ENCODE results near the gene RAB9B.
"Not testable (repeated sequence)": the region's sequence is repeated elsewhere in the genome, so short reads cannot be mapped to it uniquely, and the experiment has no call there.

RAB9B gene, protein sequence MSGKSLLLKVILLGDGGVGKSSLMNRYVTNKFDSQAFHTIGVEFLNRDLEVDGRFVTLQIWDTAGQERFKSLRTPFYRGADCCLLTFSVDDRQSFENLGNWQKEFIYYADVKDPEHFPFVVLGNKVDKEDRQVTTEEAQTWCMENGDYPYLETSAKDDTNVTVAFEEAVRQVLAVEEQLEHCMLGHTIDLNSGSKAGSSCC

DNA sequence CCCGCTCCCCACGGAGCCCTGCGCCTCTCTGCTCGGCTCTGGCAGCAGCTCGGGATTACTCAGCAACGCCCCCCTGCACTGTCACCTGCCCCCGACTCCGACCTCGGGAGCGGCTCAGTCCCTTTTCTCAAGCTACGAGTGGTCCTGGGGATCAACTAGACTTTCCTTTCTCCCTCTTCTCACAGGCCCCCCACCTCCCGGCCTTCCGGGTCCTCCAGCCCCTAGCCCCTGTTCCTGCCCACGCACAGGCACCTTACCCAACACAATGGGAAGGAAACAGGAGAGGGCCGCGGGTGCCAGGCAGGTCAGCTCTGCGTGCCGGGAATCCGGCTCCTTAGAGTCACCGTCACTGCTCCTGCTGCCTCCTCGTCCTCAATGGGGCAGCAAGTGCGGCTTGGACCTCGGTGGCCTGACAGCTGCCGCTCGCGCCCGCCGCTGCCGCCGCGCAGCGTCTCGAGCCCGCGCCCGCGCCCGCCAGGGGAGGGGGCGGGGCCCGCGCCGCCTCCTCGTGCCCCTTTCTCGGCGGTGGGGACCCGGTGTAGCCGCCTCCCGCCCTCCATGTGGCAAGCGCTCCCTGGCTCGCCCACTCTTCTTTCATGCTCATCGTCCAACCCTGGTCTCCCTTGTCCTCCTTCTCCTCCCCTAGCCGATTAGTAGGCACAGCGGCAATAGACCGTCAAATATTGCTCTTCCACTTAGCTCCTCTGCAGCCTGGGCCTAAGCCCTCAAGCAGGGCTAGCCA, at the start of gene RAB9B:
Gene RAB9B, minus strand, starts transcription at position 455 of the 742 bp plus-strand sequence. CDS start 6,473 bp downstream, outside the sequence.
- peak; percentile 63 for DNase-seq

DNA sequence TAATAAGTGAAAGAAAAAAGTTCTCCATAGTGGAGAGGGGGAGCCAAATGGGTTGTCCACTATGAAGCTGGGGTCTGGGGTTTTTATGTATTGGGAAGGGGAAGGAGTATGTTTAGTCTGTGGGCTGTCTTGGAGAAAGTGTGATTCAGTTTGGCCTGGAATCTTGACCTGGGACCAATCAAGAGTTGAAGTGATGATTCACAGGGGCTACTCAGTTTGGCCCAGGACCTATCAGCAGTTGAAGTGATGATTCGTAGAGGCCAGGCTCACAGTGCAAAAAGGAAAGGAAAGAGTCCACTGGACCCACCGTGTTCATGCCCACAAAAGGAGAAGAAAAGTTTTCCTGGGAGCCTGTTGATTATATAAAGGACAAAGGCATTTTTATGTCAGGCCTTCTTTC, 47.3 kb upstream of the RAB9B start:
- no peak for DNase-seq

DNA sequence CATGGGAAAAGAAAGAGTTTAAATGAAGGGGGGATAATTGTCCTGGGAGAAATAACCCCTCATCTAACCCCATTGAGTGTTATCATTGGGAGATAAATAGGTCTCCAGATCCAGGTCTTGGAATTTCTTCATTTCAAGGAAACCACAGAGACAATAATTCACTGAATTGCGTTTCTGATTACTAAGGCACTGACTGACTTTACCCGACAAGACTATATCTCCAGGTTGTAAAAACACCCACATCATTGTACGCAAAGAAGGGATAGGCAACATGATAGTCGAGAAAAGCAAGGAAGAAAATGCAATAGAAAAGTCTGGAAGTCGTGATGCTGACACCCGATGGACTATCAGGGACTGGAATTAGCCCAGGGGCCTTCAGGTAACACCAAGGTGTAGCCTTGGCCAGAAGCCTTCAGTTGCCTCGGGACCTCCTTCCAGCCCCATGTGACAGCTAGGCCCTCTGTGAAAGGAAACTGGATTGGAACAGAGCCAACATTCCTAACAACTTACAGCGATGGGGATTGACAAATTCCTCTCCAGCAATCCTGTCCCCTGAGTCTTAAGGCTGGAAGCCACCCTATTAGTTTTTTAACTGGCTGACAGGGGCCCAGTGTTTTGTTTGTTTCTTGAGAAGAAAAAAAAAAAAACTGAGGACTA, 46.5 kb upstream of the RAB9B start:
- DNase-seq = no peak

DNA sequence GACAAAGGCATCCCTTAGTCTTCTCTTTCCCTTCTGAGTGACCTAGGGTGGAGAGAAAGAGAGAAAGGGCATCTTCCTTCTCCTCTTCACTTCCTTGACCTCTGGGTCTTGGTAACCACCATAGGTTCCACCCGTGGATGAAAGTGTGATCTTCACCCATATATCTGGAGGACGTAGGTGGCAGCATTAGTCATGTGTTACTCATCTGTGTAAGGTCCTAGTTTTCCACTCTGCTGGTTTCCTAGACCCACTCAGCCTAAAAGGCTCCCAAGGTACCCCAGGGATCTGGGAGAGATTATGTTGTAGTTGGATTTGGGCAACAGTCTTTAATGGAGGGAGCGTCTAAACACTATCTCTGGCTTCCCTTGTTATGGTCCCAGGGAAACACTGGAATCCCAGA, 45.5 kb upstream of the RAB9B start:
- no peak for DNase-seq

DNA sequence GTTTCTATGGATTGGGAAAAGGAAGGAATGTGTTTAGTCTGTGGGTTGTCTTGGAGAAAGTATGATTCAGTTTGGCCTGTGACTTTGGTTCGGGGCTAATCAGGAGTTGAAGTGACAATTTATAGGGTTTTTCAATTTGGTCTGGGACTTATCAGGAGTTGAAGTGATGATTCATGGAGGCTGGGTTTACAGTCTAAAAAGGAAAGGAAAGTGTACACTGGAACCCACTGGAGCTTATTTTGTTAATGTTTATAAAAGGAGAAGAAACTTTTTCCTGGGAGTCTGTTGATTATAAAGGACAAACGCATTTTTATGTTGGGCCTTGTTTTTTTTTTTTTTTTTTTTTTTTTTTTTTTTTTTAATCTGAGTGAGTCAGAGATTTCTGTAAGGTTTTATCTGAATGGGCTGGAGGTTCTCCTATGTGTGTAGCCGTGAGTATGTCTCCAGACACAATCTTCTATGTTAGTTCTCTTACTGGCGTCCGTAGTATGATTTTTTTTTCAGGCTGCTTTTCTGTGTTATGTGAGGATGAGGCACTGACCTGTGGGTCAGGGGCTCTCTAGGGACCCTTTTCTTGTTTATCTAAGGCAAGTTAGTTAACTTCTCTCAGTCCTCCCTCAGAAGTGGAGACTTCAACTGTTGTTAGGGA, 33.0 kb upstream of the RAB9B start:
- DNase-seq = no peak

DNA sequence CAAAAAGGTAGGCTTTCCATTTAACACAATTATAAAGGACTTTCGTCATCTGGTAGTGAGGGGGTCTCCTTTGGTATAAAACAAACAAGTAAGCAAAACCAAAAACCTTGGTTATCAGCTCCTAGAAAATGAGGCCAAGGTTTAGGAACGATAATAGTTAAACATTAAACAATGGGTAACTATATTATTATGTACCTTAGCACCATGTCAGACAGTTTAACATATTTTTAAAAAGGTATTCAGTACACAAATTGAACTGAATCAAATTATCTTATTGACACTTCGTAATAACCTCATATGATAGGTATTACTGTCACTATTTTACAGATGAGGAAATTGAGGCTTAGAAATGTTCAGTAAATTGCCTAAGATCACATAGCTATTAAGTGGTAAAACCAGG, 32.1 kb upstream of the RAB9B start:
- no peak for DNase-seq

DNA sequence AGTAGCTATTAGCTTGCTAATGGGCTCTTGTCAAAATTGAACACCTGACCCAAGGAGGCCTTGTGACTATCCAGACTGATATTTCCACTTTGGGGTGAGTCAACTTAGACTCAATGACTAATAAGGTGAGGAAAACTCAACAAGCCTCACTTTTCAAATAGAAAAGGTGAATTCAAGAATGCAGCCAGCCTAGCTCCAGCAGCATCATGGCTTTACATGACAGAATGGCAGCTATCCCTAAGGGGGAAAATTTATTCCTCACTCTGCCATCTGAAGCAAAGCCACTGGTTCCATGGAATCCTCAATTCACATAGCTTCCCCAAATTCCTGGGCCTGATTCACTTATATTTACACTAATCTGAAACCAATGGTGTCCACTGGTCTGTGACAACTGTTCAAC, 29.1 kb upstream of the RAB9B start:
- DNase-seq = no peak

DNA sequence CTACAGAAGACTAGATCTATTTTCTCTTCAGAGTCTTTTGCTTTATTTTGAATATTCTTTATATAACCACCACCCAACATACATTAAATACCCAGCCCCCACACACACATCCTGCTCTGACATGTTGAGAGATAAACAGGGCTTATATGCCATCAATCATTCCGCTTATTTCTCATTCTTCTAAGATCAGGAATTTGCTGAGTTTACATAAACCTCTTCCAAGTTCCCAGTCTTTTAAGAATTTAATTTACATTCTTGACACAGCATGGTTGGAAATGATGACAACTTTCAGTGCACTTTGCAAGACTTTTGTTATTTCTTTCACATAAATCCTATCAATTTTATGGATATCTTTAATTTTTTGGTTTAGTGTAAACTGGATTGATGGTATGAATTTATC, 17.5 kb upstream of the RAB9B start:
- DNase-seq = no peak

DNA sequence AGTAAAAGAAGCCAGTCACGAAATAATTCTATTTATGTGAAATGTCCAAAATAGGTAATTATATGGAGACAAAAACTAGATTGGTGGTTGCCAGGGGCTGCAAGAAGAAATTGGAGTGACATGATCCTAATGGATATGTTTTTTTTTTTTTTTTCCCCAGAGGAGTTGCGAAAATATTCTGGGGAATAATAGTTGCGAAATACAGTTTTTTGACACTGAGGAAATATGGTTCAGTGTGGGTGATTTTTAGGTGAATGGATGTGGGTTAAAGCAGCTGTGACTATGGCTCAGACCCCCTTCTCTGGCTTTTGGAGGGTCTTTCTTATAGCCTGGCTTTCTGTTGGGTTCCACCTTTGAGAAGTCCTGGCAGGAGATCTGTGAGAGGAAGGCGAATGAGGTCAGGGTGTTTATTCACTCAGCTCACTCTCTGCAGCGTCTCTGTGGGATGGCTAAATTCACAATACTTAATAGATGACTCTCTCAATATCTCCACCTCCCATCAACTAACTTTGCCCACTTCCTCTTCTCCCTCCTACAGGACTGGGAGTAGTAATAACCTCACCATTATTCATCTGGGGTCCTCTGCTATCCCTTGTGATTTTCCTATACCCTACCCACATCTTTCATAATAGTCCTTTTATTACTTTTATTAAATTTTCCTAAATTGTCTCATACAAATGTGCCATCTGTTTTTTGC, 15.3 kb upstream of the RAB9B start:
- no peak for DNase-seq

DNA sequence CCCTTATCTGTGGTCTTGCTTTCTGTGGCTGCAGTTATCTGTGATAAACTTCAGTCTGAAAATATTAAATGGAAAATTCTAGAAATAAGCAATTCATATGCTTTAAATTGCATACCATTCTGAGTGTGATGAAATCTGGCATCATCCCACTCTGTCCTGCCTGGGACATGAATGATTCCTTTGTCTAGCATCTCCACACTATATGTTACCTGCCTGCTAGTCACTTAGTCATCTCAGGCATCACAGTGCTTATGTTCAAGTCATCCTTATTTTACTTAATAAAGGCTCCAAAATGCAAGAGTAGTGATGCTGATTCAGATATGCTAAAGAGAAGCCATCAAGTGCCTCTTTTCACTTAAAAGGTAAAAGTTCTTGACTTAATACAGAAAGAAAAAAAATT, 14.3 kb upstream of the RAB9B start:
- no peak for DNase-seq

DNA sequence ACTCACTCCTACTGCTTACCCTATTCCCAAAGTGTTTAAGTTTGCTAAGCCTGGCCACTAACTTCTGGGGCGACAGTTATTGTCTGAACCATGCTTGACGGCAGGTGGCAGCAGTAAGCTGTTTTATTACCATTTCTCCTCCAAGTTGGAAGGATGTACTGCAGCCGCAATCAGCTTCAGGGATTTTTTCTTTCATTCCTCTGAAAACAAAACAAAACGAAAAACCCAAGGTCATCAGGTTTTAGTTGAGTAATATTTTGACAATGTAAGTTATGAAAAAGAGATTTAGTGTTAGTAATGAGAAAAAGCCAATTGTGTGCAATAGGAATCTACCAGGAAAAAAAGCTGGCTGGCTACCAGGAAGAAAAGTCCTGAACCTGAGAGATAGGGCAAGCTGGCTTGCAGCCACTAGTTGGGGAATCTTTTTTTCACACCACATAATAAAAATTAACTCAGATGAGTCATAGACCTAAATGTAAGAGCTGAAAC, 13.2 kb upstream of the RAB9B start:
- DNase-seq = peak; percentile 74

DNA sequence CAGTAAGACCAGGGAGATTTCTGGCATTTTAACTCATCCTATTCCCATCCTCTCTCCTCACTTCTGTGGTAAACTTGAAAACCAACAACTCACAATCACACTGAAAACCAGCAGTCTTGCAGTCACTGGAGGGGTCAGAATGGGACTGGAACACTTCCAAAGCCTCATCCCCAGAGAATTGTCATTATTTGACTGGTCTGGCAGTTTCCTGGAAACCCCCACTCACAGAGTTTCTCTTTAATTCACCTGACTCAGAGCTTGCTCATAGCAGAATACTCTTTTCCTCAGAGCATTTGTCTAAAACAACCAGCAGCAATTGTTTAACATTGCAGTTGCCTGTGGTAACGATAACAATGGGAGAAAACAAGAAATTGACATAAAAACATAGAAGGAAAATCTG, 7.3 kb upstream of the RAB9B start:
- no peak for DNase-seq

DNA sequence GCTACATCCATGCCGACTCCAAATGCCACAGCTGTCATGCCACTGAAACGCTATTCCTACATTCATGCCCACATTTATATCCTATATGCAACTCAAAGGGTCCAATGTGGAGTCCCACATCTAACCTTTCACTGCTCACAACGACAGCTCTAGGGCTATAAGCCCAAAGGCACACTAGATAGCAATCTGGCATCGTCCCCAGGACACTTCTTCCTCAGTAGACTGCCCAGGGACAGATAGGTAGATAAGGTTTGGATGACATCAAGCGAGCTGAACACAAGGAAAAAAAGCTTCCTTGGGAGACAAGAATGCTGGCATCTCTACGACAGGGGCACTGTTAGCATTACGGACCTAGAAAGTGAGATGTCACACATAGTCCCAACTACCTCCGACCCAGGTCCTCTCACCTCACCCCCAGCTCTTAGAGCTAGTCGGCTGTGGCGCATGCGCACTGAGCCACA, 685 bp downstream of the RAB9B start:
- DNase-seq = peak; percentile 84

DNA sequence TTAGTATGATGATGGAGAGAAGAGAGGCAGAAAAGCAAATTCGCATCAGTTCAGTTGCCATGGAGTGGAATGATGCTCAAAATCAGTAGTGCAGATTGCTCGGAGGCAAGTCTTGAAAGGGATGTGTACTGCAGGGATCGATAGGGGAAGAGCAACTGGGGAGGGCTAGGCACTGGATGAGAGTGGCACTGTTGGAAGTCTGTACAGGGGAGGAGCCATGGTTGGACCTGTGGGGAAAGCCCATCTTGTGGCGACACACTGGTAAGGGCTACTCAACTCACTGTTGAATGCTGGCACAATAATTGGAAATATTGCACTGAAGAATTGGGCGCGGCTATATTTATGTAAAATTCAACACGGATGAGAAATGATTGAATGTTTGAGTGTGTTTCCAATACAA, 1.2 kb downstream of the RAB9B start:
- DNase-seq = no peak

DNA sequence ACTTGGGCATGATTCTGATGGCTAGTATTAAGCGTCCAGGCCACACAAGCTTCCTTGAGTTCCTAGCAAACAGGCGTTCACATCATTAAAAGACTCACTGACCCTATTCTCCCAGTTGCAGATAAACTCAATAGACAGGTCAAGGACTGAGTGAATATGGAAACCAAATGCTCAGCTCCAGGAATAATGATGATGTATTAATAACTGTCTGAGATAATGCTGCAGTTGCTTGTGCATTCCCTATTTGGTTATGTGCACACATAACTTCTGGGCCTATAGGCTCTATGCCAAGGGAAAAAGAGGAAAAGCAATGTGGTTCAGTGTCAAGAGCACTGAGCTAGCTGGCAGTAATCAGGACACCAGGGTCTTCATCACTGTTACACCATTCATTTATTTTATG, 3.5 kb downstream of the RAB9B start:
- no peak for DNase-seq

DNA sequence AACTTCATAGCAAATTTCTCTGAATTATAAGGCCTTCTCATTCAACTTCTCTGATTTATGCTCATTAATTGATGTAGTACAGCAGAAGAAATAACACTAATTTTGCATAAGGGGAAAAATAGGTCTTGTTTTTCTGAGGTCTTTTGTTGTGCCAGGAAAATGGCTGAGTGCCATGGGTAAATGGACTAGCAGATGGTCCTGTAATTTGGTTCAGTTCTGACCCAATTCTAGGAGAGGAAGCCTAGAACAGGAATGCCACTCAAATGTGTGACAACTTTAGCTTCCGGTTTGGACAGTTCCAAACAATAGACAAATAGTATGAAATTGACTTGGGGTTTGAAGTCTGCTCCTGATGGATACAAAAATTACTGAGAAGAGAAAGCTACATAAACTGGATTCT, 6.2 kb downstream of the RAB9B start:
- DNase-seq = no peak

DNA sequence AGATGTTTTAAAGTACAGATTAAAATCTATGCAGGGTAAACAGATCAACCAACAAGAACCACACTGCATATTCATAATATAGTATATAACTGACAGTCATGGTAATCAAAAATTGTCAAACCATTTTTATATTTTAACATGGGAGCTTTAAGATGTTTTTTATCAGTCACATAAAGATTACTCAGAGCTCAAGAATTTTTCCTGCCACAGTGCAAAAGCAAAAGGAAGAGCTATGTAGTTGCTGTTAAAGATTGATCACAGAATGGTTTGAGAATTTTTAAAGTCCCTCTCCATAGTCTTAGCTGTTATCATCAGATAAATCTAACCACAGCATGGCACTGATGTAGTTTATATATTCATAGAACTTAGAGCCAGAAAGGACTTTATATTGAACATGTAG, 8.5 kb downstream of the RAB9B start:
- DNase-seq = no peak

DNA sequence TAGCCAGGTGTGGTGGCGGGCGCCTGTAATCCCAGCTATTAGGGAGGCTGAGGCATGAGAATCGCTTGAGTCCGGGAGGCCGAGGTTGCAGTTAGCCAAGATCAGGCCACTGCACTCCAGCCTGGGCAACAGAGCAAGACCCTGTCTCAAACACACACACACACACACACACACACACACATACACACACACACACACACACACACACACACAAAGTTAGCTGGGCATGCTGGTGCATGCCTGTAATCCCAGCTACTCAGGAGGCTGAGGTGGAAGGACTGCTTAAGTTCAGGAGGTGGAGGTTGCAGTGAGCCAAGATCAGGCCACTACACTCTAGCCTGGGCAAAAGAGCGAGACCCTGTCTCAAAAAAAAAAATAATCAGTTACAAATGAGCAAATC, 11.3 kb downstream of the RAB9B start:
- DNase-seq = not testable (repeated sequence)

DNA sequence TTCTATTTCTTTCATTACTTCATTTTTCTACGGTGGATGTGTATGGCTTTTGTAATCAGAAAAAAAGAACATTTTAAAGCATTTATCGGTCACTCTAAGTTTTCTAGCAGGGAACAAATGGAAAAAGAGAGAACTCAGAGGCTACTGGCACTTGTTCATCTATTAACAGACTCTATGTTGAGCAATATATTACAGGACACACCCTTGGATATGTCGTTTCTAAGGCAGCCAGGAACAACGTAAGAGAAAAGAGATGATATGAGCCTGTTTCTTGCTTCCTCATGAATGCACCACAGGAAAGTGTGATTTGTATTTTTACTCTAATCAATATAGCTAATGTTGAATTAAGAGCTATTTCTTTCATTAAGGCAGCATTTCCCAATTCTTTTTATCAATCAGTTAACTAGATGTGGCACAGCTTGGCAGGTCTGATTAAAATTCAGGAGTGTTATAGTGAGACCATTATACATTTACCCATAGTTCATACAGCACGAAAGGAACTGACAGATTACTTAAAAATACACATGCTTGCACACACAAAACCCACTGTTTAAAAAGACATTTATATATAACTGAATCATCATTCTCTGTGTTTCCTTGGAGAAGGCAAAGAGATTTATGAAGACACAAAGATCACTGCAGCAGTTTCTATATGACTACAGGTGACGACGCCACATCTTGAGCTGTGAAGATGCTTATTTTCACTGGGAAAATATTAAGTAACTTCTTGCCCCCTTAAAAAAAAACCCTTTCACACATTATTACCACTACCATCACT, 13.0 kb downstream of the RAB9B start:
- no peak for DNase-seq

DNA sequence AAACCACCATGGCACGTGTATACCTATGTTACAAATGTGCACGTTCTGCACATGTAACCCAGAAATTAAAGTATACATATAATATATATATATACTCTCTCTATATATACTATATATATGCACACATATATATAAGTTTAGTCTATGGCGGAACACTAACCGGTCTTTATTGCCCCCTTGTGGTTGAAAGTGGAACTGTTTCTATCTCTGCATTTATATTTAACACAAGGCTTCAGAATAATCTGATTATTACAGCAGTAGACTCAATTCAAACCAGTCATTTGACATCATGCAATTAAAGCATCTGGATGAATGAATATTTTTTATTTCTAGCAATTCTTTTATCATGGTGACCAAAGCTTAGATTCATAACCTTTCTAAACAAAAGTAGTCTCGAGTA, 14.6 kb downstream of the RAB9B start:
- DNase-seq = no peak

DNA sequence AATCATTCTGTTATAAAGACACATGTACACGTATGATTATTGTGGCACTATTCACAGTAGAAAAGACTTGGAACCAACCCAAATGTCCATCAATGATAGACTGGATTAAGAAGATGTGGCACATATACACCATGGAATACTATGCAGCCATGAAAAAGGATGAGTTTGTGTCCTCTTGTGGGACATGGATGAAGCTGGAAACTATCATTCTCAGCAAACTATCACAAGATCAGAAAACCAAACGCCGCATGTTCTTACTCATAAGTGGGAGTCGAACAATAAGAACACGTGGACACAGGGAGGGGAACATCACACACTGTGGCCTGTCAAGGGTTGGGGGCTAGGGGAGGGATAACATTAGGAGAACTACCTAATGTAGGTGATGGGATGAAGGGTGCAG, 15.0 kb downstream of the RAB9B start:
- DNase-seq = not testable (repeated sequence)

DNA sequence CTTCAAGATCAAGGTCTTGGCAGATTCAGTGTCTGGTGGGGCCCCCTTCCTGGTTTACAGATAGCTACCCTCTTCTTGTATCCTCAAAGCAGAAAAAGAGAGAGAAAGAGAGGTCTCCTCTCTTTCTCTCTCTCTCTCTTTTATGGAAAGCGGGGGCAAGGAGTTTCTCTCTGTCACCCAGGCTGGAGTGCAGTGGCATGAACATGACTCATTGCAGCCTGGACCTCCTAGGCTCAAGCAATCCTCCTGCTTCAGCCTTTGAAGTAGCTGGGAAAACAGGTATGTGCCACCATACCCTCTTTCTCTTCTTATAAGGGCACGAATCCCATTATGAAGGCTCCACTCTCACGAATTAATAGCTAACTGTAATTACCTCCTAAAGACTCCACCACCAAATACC, 20.2 kb downstream of the RAB9B start:
- DNase-seq = no peak

Data from activated effector memory CD4-positive, alpha-beta T cell treated with anti-CD3 and anti-CD28 coated beads, Interleukin-2, amount 50 U/mL, for 16 hours (primary cell).